AML-193 (cell line): ENCODE data around the gene TMEM233.
"Not testable (repeated sequence)": the region's sequence is repeated elsewhere in the genome, so short reads cannot be mapped to it uniquely, and the experiment has no call there.

Experiments used
- DNase-seq, 2 experiments: peaks; one replicate each; lab custom pipeline; 2025; lab: John Stamatoyannopoulos, UW

Gene TMEM233

DNA sequence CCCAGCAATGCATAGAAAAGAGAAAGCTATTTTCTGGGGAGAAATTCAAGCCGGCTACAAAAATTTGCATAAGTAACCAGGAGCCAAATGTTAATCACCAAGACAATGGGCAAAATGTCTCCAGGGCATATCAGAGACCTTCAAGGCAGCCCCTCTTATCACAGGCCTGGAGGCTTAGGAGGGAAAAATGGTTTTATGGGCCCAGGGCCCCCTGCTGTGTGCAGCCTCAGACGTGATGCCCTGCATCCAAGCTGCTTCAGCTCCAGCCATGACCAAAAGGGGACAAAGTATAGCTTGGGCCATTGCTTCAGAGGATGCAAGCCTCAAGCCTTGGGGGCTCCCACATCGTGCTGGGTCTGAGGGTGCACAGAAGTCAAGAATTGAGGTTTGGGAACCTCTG is 15.8 kb downstream of the TMEM233 start:
- no peak for DNase-seq

DNA sequence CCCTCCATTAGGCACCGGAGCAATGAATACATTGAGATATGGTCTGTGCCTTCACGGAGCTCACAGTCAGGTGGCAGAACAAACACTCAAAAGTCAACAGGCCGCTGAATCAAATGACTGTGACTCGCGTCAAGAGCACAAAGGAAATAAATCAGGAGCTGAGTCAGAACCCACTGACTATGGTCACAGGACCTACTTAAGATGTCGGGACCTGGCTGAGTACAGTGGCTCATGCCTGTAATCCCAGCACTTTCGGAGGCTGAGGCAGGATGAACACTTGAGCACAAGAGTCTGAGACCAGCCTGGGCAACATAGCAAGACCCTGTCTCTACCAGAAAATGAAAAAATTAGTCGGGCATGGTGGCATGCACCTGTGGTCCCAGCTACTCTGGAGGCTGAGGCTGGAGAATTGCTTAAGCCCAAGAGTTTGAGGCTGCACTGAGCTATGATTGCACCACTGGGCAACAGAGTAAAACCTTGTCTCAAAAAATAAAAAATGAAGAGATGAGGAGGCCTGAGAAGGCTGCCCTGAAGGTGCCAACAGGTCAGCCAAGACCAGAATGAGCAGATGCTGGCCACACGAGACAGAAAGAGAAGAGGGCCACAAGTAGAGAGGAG is 19.9 kb downstream of the TMEM233 start:
- DNase-seq, result no peak

DNA sequence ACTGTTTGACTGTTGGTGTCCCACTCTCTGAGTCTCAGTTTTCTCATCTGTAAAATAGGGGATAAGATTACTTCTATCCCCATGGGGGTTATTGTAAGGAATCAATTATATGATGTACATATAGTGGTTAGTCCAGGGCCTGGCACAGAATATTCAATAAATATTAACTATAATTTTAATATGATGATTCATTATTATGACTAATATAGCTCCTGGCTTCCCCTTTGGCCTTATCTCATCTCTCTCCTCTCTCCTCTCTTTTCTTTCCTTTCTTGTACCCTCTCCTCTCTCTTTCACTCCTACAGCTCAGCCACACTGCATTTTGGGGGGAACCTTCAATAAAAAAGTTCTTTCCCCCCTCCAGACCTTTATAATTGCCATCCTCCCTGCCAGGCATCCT is 21.1 kb downstream of the TMEM233 start:
- DNase-seq, result no peak

DNA sequence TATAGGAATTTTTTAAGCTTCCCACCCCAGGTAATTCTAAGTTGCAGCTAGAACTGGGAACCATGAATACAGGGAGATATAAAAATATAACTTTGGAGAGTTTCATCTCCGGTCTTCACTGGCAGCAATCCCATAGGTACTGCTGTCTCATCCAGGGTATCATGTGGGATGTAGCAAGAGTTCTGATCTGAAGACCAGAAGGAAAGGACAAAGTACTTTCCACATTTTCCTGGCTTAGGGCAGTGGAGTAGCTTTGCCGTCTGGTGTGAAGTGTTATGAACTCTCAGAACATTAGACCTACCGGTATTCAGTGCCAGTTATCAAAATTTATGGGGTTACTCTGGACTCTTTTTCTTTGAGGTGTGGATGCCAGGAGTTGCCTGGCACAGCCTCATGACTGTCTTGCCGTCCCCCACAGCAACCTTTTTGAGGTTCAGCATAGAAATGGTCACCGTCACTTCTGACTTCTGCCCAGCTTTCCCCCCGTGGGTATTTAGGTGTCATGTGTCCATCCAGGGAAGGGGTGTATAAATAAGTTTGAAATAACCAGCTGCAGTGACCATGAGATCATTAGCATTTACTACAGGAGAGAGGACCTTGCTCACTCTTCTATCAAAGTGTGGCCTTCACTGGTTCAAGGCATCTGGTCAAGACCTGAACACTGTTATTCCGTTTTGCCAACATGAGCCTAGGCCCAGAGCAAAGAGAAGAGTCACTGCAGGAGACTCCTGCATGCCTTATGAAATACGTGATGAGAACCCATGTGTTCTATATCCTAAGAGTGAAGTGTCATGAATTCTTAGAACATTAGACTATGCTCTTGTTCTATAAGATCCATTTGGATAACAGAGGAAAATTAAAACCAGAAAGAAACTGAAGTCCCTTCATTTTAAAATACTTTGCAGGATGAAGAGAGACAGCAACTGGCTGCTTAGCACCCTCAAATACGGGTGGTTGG is 22.2 kb downstream of the TMEM233 start:
- DNase-seq, result no peak

DNA sequence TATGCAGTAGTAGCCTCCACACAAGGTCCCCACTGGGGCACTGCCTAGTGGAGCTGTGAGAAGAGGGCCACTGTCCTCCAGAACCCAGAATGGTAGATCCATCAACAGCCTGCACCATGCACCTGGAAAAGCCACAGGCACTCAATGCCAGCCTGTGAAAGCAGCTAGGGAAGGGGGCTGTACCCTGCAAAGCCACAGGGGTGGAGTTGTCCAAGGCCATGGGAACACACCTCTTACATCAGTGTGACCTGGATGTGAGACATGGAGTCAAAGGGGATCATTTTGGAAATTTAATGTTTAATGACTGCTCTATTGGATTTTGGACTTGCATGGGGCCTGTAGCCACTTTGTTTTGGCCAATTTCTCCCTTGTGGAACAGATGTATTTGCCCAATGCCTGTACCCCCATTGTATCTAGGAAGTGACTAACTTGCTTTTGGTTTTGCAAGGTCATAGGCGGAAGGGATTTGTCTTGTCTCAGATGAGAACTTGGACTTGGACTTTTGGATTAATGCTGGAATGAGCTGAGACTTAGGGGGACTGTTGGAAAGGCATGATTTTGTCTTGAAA is 24.8 kb downstream of the TMEM233 start:
- DNase-seq, result not testable (repeated sequence)

DNA sequence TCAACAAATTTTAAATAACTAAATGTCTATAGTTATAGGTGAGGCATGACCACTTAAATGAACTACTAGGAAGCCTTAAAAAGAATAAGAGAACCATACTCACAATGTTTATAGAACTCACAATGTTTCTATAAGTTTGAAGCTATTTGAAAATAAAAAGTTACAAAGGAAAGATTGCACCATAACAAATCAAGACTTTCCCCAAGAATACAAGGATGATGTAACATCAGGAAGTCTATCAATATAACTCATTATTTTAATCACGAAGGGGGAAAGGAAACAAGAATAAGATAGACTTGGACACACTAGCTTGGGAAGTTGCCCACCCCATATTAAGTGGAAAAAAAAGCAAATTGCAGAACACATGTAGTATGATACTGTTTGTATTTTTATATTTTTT is 26.9 kb downstream of the TMEM233 start:
- DNase-seq, result no peak

DNA sequence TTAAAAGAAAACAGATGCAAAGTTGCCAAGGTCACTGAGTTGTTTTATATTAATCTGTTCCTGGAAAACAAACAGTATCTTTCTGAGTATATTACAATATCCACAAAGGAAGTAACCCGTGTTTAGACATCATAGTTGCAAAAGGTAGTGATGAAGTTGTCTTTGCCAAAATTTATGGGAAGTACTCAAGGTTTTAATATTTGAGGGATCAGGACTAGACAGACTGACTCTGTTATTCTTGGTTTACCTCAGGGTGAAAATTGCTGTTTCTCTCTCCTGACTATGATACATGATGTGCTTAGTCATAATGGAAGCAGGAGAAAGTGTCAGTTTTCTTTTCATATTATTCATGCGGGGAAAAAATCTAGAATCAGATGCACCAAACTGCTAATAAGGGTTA is 28.3 kb downstream of the TMEM233 start:
- no peak for DNase-seq

DNA sequence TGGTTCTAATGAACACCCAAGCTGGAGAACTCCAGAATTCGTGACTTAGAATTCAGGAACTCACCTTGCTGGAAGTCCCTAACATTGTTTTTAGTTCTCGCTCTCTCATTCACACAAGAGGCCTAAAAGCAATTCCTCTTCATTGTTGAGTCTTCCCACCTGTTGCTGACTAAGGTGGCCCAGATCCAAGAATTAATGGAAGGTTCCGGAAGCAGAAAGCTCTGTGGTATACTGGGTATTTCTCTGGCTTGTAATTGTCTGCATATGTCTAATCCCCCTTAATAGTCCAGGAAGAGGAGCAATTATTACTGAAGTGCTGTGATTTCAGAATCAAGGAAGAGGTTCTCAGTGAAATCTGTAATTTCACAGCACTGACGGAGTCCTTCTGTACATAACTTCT is 31.4 kb downstream of the TMEM233 start:
- DNase-seq, result no peak

DNA sequence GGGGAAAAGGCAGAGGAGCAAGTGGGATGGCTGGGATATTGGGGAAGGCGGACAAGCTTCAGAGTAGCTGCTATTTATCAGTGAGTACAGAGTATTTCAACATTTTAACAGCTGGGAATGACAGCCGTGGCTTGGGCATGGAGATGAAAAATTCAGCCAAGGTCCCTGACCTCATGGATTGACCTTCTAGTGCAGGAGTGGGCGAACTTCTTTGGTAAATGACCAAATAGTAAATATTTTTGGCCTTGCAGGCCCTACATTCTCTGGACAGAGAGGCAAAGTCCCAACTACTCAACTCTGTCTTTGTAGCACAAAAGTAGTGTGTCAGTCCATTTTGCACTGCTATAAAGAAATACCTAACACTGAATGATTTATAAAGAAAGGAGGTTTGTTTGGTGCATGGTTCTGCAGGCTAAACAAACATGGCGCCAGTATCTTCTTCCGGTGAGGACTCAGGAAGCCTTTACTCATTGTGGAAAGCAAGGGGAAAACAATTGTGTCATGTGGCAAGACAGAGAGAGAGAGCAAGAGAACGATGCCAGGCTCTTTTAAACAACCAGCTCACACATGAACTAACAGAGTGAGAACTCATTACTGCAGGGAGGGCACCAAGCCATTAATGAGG is 33.6 kb downstream of the TMEM233 start:
- DNase-seq, result no peak

DNA sequence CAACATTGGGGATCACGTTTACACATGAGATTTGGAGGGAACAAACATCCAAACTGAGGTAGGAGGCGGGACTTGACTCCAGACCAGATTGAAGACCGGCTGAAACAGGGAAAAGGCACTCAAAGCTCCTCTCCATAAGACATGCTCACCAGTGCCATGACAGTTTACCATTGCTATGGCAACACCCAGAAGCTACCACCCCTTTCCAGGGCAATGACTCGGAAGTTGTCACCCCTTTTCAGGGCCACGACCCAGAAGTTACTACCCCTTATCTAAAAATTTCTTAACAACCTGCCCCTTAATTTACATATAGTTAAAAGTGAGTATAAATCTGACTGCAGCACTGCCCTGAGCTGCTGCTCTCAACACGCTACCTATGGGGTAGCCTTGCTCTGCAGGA is 34.1 kb downstream of the TMEM233 start:
- no peak for DNase-seq

DNA sequence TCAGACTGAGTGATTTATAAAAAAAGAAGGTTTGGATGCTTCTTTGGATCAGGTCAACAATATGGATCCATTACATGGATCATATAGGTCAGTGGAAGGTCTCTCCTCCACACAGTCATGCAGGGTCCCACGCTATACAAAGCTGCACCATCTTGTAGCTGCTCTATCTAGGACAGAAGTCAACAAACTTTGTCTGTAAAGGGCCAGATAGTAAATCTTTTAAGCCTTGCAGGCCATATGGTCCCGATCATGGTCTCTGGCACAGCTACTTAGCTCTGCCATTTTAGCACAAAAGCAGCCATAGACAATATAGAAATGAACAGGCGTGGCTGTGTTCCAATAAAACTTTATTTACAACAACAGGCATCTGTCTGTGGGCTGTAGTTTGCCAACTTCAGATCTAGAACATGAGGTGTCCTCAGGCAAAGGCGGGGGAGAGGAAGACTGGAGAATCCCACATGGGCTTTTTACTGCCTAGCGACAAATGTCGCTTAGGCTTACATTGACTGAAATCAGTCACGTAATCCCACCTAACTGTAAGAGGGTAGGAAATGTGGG is 36.7 kb downstream of the TMEM233 start:
- no peak for DNase-seq

DNA sequence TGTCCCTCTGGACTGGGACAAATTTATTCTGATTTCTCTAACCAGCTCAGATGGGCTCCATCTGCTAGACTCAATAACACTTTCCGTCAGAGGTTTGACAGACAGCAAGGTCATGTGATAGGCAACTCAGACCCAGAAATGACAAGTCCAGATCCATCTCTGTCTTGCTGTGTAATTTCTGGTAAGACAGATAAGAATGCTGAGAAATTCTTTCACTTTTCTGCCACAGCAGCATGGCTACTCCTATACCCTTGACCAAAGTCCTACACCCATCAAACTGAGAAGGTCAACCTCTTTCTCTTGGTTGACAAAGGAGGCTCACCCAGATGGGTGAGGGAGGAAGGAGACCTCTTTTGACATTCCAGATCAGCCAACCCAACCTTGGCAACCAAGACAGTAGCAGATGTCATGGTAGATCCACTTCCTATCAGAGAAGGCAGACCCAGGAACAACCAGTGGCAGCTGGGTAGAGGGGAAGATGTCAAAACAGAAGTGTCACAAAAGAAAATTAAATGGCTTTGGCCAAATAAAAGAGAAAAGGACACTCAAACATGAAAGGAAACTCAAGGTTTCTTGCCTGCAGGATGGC is 37.5 kb downstream of the TMEM233 start:
- no peak for DNase-seq

DNA sequence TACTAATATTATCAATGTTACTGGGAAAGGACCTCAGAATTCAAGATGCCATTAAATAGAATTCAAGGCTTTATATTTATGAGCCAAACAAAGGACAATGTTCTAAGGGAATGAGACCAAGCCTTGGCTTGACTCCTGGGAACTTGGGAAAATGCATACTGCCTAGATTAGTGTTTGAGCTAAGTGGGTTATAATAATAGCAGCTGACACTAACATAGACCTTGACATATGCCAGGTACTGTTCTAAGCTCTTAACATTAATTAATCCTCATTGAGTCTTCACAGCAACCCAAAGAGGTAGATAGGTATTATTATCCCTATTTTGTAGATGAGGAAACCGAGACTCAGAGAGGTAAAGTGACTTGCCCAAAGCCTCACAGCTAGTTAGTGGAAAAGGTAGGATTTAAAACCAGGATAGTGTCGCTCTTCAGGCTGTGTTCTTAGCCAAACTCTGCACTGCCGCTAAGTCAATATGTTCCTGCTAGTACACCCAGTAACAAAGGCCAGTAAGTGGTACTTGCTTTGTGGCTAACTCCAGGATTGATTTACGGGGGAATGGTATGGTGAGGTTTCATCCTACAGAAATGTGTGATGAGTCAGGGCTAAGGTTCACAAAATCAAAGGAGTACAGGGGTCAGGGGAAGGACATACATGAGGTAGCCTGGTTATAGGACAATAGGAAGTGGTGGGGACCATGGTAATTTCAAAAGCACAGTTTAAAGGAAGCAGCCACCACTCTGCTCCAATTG is 38.5 kb downstream of the TMEM233 start:
- DNase-seq, result no peak

DNA sequence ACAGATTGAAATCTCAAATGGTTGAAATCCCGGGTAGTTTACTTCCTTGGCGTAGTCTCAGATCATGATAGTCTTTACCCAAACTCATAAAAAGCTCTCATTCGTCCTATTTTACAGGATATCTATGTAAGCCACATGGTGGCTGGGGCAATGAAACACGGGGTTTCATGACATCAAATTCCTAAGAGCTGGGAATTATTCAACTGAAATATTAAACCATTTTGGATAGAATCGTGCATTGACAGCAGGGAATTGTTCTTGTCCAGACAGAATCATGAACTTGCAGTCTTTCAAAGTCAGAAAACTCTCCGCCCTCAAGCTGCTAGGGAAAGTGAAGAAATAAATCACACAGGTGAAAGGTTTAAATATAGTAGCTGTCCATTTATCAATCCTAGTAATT is 41.2 kb downstream of the TMEM233 start:
- no peak for DNase-seq

DNA sequence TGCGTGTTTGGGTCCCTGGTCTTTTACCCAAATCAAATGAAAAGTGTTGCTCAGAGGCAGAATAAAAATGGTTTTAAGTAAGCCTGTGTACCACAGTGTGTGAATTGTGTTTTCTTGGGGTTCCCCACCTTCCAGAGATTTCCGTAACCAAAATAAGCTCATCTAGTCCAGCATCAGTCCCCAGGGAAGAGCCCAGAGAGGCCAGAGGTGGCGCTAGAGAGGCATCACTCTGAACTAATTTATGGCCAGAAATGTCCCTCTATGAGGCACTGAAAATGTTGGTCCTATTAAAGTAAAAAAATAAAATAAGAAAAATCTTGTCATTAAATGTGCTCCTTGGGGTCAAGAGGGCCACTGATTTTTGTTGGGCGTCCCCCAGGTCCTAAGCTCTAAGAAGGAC is 49.4 kb downstream of the TMEM233 start:
- no peak for DNase-seq

DNA sequence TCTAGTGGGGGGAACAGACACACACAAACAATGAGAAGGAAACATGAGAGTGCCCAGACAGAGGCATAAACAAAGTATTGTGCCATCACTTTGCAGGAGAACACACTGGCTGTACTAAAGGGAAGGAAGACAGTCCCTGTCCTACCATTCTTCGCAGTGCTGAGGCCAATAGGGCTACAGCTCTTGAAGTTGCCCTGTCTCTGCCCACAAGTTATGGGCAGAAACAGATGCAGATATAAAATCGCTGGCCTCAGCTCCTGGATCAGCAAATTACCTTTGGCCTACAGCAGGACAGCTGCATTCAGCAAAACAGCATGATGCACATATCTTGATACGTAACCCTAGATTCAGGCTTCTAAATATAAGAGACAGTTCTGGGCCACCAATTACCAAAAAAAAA is 51.4 kb downstream of the TMEM233 start:
- no peak for DNase-seq

DNA sequence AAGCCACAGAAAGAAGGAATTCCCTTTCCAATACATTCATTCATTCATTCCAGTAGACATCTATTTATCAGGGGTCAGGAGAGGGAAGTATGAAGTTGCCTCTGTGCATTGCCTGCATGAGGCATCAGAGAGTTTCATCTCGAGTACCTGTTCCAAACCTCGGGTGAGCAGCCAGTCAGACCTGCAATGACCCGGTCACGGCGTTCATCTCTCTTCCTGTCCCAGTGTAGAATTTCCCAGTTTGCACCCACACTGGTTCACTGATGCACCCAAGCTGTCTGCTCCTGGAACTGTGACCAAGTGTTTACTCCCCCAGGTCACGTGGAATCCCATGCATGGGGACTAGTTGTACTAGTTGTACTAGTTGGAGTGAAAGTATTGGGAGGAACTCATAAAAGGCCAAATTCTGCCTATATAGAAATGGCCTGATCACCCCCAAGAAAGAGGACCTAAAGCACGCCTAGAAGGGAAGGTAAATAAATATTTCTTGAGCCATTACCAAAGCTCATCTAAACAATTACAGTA is 52.0 kb downstream of the TMEM233 start:
- no peak for DNase-seq

DNA sequence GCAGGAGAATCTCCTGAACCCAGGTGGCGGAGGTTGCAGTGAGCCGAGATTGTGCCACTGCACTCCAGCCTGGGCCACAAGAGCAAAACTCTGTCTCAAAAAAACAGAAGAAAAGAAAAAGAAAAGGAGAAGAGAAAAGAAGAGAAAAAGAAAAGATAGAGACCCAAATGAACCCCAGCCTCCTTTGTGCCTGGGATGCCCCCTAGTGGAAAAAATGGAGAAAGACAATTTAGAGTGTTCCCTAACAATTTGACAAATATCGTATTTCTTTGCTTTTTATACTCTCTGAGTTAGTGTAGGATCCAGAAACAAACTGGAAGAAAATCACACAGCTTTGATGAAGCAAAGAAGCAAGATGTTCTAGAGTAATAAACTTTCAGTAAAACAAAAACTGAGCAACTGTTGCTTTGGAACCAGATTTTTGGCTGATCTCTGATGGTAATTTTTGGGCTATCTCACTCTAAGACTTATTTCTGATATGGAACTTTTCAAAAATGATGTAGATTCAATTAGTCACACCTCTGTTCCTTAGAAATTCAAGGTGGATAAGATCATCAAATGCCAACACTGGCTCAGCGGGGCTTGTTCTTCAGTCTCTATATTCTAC is 55.7 kb downstream of the TMEM233 start:
- DNase-seq, result no peak

DNA sequence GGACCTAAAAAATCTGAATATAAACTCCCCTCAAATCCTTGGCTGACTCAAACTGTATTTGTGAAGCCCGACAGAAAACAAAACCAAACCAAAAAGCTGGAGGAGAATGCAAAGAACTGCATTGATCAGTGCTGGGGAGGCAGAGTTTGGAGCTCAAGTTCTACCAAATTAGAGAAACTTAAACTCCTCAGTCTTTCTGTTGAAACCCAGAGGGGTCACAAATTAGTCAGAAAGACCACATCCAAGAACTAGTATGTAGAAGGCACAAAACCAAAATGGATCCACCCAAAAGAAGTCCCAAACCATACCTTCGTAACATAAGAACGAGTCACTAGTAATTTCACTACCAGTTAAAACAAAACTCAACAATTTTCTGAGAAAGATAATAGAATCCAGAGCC is 59.1 kb downstream of the TMEM233 start:
- DNase-seq, result no peak

DNA sequence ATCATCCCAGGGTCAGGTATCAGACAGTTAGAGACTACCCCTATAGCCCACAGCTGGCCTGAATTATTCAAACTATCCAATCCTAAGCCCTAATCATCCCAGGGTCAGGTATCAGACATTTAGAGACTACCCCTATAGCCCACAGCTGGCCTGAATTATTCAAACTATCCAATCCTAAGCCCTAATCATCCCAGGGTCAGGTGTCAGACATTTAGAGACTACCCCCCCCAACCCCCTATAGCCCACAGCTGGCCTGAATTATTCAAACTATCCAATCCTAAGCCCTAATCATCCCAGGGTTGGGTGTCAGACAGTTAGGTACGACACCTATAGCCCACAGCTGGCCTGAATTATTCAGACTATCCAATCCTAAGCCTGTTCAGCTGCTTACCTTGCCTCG is 63.4 kb downstream of the TMEM233 start:
- not testable (repeated sequence) for DNase-seq

DNA sequence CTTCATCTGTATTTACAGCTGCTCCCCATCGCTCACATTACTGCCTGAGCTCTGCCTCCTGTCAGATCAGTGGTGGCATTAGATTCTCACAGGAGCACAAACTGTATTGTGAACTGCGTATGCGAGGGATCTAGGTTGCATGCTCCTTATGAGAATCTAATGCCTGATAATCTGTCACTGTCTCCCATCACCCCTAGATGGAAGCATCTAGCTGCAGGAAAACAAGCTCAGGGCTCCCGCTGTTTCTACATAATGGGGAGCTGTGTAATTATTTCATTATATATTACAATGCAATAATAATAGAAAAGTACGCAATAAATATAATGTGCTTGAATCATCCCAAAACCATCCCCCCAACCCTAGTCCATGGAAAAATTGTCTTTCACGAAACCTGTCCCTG is 64.6 kb downstream of the TMEM233 start:
- not testable (repeated sequence) for DNase-seq
